HEK293 (cell line): ENCODE data around the gene ZC3HAV1L.

ENCODE experiments used
- ZNF10 ChIP-seq: fragments of 450-650 bp; formaldehyde crosslinking; IDR thresholded peaks from 2 replicates; pipeline ENCODE4 v1.5.1; 2017; ENCODE audit warnings: missing biosample characterization, missing genetic modification characterization
- ZNF132 ChIP-seq: fragments of 450-650 bp; formaldehyde crosslinking; IDR thresholded peaks from 2 replicates; pipeline ENCODE4 v1.5.1; 2017; ENCODE audit warnings: missing biosample characterization, missing genetic modification characterization, borderline replicate concordance
- ZNF274 ChIP-seq, 2 experiments: fragments of 200-500 bp in 1 of 2; fragments of 450-650 bp in 1 of 2; sonication (Bioruptor generic) in 1 of 2; formaldehyde crosslinking in 1 of 2; IDR thresholded peaks; 2 replicates each; pipeline versions ENCODE4 v1.5.1 to v1.6.1; 2014 to 2016; ENCODE audit warnings: borderline replicate concordance in 1 of 2, inconsistent platforms in 1 of 2, low read length in 1 of 2, missing biosample characterization in 1 of 2, missing genetic modification characterization in 1 of 2
- TF ChIP-seq, protein P1 (sequence below): fragments of 450-650 bp; formaldehyde crosslinking; IDR thresholded peaks from 2 replicates; pipeline ENCODE4 v1.5.1; 2016; ENCODE audit warnings: missing biosample characterization, missing genetic modification characterization

DNA sequence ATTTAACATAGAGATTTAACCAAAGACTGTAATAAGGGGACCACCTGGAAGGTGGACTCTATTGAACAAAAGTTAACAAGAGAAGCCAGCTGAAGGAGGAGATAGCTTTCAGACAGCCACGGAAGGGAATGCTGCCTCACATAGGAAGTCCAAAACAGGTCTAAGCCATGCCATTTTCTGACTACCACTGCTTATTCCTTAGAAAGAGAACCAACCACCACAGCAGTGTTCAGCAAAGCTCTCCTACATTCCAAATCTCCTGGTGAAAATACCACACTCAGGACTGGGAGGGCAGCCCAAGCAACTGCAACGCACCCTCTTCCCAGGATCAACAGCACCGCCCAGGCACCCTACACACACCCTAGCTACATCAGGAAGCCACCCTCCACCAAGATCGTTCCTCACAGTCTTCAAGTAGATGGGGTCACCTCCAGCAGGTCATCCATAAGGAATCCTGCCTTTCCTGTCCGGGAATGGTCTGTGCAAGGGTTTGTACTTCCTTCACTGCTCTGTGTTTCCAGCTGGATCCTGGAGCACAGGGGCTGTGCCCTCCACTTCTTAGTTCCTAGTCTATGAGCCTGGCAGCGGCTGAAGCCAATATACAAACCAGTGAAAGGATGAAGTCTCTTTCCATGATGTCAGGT lies 57.2 kb downstream of the ZC3HAV1L start:
- TF ChIP-seq, protein P1, sequence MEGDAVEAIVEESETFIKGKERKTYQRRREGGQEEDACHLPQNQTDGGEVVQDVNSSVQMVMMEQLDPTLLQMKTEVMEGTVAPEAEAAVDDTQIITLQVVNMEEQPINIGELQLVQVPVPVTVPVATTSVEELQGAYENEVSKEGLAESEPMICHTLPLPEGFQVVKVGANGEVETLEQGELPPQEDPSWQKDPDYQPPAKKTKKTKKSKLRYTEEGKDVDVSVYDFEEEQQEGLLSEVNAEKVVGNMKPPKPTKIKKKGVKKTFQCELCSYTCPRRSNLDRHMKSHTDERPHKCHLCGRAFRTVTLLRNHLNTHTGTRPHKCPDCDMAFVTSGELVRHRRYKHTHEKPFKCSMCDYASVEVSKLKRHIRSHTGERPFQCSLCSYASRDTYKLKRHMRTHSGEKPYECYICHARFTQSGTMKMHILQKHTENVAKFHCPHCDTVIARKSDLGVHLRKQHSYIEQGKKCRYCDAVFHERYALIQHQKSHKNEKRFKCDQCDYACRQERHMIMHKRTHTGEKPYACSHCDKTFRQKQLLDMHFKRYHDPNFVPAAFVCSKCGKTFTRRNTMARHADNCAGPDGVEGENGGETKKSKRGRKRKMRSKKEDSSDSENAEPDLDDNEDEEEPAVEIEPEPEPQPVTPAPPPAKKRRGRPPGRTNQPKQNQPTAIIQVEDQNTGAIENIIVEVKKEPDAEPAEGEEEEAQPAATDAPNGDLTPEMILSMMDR (tag by site-specific recombination), result no peak
- no peak for TF ChIP-seq ZNF10
- TF ChIP-seq ZNF132 (tag by site-specific recombination), result no peak
- no peak for TF ChIP-seq ZNF274 (IDR thresholded peaks at IDR 0.05; ENCODE audit: low read length)
- TF ChIP-seq ZNF274 (tag by site-specific recombination; IDR thresholded peaks at IDR 0.05; ENCODE audit: borderline replicate concordance), result no peak
